Endothelial cell (in vitro differentiated cells): ENCODE results near the gene RALGPS1. TPM values are rescaled to one million over a fixed set of nuclear protein-coding genes. Genes with fewer than 3 reads are reported as not detected.

ENCODE experiments used
- DNase-seq: peaks from one replicate; pipeline ENCODE4 v3.0.0; 2021; ENCODE audit warnings: low spot score
- H3K27ac Mint-ChIP-seq: one replicate; pipeline ENCODE4 v1.8.0; 2021; ENCODE audit warnings: mixed read lengths, inconsistent platforms; ENCODE audit not compliant: unreplicated experiment
- H3K27me3 Mint-ChIP-seq: one replicate; pipeline ENCODE4 v1.8.0; 2021; ENCODE audit warnings: mild to moderate bottlenecking, moderate library complexity, mixed read lengths, inconsistent platforms; ENCODE audit not compliant: unreplicated experiment
- H3K36me3 Mint-ChIP-seq: one replicate; pipeline ENCODE4 v1.8.0; 2021; ENCODE audit warnings: mild to moderate bottlenecking, low read depth, mixed read lengths, inconsistent platforms; ENCODE audit not compliant: unreplicated experiment
- H3K4me1 Mint-ChIP-seq: one replicate; pipeline ENCODE4 v1.8.0; 2021; ENCODE audit warnings: mild to moderate bottlenecking, mixed read lengths, inconsistent platforms; ENCODE audit not compliant: unreplicated experiment
- H3K4me3 Mint-ChIP-seq: one replicate; pipeline ENCODE4 v1.8.0; 2021; ENCODE audit warnings: mild to moderate bottlenecking, mixed read lengths, inconsistent platforms; ENCODE audit not compliant: unreplicated experiment
- H3K9me3 Mint-ChIP-seq: one replicate; pipeline ENCODE4 v1.8.0; 2021; ENCODE audit warnings: mixed read lengths, inconsistent platforms; ENCODE audit not compliant: unreplicated experiment
- total RNA-seq: library from RNA; stranded (reverse); fragmentation: NEBNext Ultra II Directional; extraction: Animal tissue kit (Norgen Biotek cat#: 25700); gene quantifications from one replicate; pipeline ENCODE4 v1.2.1, GENCODE V29; 2021; ENCODE audit not compliant: unreplicated experiment
- TF ChIP-seq, protein P1 (sequence below): fragments of 200-600 bp; sonication (generic); IDR thresholded peaks from one replicate; pipeline ENCODE4 v1.5.0; 2021; ENCODE audit warnings: antibody characterized with exemption; ENCODE audit not compliant: unreplicated experiment

The RALGPS1 gene
- total RNA-seq, 1 donor from 2014 or later, result 6.4 TPM

- no peak for DNase-seq
- Mint-ChIP-seq H3K4me3 (no peak overlapping the region), H3K36me3 (no peaks in the 10 kb centered on the region), H3K9me3 (no peaks in the 10 kb centered on the region), H3K27me3 (peaks cover 3% of the 10 kb centered on the region), H3K27ac (no peak overlapping the region), H3K4me1 (peaks cover 19% of the 10 kb centered on the region)
- TF ChIP-seq, protein P1, sequence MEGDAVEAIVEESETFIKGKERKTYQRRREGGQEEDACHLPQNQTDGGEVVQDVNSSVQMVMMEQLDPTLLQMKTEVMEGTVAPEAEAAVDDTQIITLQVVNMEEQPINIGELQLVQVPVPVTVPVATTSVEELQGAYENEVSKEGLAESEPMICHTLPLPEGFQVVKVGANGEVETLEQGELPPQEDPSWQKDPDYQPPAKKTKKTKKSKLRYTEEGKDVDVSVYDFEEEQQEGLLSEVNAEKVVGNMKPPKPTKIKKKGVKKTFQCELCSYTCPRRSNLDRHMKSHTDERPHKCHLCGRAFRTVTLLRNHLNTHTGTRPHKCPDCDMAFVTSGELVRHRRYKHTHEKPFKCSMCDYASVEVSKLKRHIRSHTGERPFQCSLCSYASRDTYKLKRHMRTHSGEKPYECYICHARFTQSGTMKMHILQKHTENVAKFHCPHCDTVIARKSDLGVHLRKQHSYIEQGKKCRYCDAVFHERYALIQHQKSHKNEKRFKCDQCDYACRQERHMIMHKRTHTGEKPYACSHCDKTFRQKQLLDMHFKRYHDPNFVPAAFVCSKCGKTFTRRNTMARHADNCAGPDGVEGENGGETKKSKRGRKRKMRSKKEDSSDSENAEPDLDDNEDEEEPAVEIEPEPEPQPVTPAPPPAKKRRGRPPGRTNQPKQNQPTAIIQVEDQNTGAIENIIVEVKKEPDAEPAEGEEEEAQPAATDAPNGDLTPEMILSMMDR, result no peak
Observed at GRCh38 chr9:127053057-127053821, 138.7 kb downstream of the RALGPS1 start.

- H3K9me3 Mint-ChIP-seq, result no peaks in the 10 kb centered on the region
- H3K36me3 Mint-ChIP-seq, result no peaks in the 10 kb centered on the region
- H3K27ac Mint-ChIP-seq, result no peak overlapping the region
- peaks cover 16% of the 10 kb centered on the region for H3K4me1 Mint-ChIP-seq
- DNase-seq, result no peak
- peaks cover 3% of the 10 kb centered on the region for H3K27me3 Mint-ChIP-seq
- TF ChIP-seq, protein P1, result no peak
- no peak overlapping the region for H3K4me3 Mint-ChIP-seq
Observed at GRCh38 chr9:127053960-127054359, 139.4 kb downstream of the RALGPS1 start.

- no peak overlapping the region for H3K27ac Mint-ChIP-seq
- TF ChIP-seq, protein P1, result no peak
- H3K9me3 Mint-ChIP-seq, result no peaks in the 10 kb centered on the region
- no peaks in the 10 kb centered on the region for H3K4me1 Mint-ChIP-seq
- H3K27me3 Mint-ChIP-seq, result peaks cover 3% of the 10 kb centered on the region
- no peak overlapping the region for H3K4me3 Mint-ChIP-seq
- no peaks in the 10 kb centered on the region for H3K36me3 Mint-ChIP-seq
- DNase-seq, result no peak
Observed at GRCh38 chr9:127055745-127056402, 141.3 kb downstream of the RALGPS1 start.

GRCh38 chr9:127056446-127056845 lies 141.9 kb downstream of the RALGPS1 start:
- Mint-ChIP-seq H3K9me3 (no peaks in the 10 kb centered on the region), H3K27ac (peak overlapping the region; percentile 8), H3K27me3 (peaks cover 3% of the 10 kb centered on the region), H3K36me3 (no peaks in the 10 kb centered on the region), H3K4me1 (no peaks in the 10 kb centered on the region), H3K4me3 (no peak overlapping the region)
- TF ChIP-seq, protein P1, result no peak
- DNase-seq, result no peak
